ELR (cell line): Measurements from ENCODE around the gene TARS3.

Source experiments
- DNase-seq: peaks from one replicate; pipeline ENCODE4 v3.0.0-alpha.2; 2015; ENCODE audit warnings: low read depth

Gene TARS3

GRCh38 chr15:101604124-101604874 is 120.0 kb downstream of the TARS3 start:
- DNase-seq: no peak
